ENCODE measurements around the gene CNIH4.

DNA sequence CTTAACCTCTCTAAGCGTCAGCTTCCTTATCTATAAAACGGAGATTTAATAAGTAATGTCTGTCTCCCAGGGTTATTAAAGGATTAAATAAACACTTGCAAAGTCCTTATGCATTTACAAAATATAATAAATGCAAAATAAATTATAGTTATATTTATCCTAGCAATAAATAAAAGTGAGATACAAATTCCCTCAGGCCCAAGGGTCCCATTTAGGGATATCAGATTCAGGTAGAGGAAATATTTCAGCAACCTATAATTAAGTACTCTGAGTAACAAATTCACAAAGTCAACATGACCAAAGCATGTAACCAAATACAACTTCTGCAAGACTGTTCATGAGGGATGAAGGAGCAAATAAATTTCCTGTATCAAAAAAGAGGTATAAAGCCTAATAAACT is 44.7 kb upstream of the CNIH4 start:
- no peak for TF ChIP-seq SUZ12 (IDR thresholded peaks at IDR 0.05; ENCODE audit: extremely low read depth, insufficient read depth, insufficient read length)
- no peak for TF ChIP-seq ZNF274 (IDR thresholded peaks at IDR 0.05; ENCODE audit: low read depth, low read length)
- TF ChIP-seq YY1 (IDR thresholded peaks at IDR 0.05; ENCODE audit: insufficient read depth, insufficient read length): no peak

Data from NT2/D1 (cell line).